NT2/D1 (cell line): ENCODE results near the gene FBXW4.

Experiments used
- DNase-seq: peaks from one replicate; pipeline ENCODE4 v3.0.0-alpha.2; 2011; ENCODE audit warnings: low read depth, low spot score
- H3K27me3 ChIP-seq: 2 replicates; pipeline ENCODE4 v1.6.0; 2011; ENCODE audit warnings: mild to moderate bottlenecking; ENCODE audit not compliant: insufficient read length, insufficient read depth
- H3K36me3 ChIP-seq: 2 replicates; pipeline ENCODE4 v1.6.1; 2011; ENCODE audit warnings: mild to moderate bottlenecking, low read length, mixed read lengths; ENCODE audit not compliant: insufficient read depth, insufficient read length
- H3K4me1 ChIP-seq: 2 replicates; pipeline ENCODE4 v1.5.1; 2011; ENCODE audit not compliant: insufficient read depth, insufficient read length
- H3K4me3 ChIP-seq: 2 replicates; pipeline ENCODE4 v1.5.1; 2011; ENCODE audit warnings: low read depth; ENCODE audit not compliant: insufficient read length
- H3K9ac ChIP-seq: 2 replicates; pipeline ENCODE4 v1.6.0; 2011; ENCODE audit warnings: low read depth; ENCODE audit not compliant: insufficient read length
- H3K9me3 ChIP-seq: 2 replicates; pipeline ENCODE4 v1.5.1; 2011; ENCODE audit warnings: mild to moderate bottlenecking, low read length; ENCODE audit not compliant: insufficient read depth
- SUZ12 ChIP-seq: IDR thresholded peaks from 2 replicates; pipeline ENCODE4 v1.6.1; 2011; ENCODE audit not compliant: insufficient read length, insufficient read depth; ENCODE audit errors: extremely low read depth
- YY1 ChIP-seq: IDR thresholded peaks from 2 replicates; pipeline ENCODE4 v1.6.1; 2011; ENCODE audit not compliant: insufficient read length, insufficient read depth
- ZNF274 ChIP-seq: IDR thresholded peaks from 2 replicates; pipeline ENCODE4 v1.6.1; 2011; ENCODE audit warnings: mild to moderate bottlenecking, low read depth, low read length

The FBXW4 gene

GRCh38 chr10:101573885-101574753, 120.9 kb downstream of the FBXW4 start:
- Histone ChIP-seq H3K9me3 (no peaks in the 10 kb centered on the region), H3K4me3 (no peak overlapping the region), H3K27me3 (peaks cover 29% of the 10 kb centered on the region), H3K4me1 (no peaks in the 10 kb centered on the region), H3K9ac (no peak overlapping the region), H3K36me3 (peaks cover 26% of the 10 kb centered on the region)
- TF ChIP-seq YY1 (no peak), ZNF274 (no peak), SUZ12 (no peak)
- DNase-seq: no peak

GRCh38 chr10:101572785-101573184, 122.2 kb downstream of the FBXW4 start:
- no peaks in the 10 kb centered on the region for H3K9me3 ChIP-seq
- no peaks in the 10 kb centered on the region for H3K4me1 ChIP-seq
- TF ChIP-seq YY1 (no peak), SUZ12 (no peak), ZNF274 (no peak)
- H3K9ac ChIP-seq: no peak overlapping the region
- H3K36me3 ChIP-seq: peaks cover 13% of the 10 kb centered on the region
- H3K4me3 ChIP-seq: no peak overlapping the region
- peaks cover 37% of the 10 kb centered on the region for H3K27me3 ChIP-seq
- DNase-seq: no peak

DNA sequence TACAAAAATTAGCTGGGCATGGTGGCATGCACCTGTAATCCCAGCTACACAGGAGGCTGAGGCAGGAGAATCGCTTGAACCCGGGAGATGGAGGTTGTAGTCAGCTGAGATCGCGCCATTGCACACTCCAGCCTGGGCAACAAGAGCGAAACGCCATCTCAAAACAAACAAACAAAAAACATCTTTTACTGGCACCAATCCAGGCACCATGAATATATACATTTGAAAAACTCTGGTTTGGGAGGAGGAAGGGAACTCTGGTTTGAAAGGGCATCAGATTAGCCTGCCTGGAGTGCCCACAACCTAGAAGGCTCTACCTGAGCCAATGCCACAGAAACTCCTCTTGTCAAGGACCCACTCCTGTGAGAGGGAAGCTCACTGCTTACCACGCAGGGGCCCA, 122.8 kb downstream of the FBXW4 start:
- Histone ChIP-seq H3K27me3 (peaks cover 43% of the 10 kb centered on the region), H3K4me3 (no peak overlapping the region), H3K9ac (no peak overlapping the region), H3K9me3 (no peaks in the 10 kb centered on the region), H3K4me1 (no peaks in the 10 kb centered on the region), H3K36me3 (peaks cover 6% of the 10 kb centered on the region)
- TF ChIP-seq ZNF274 (no peak), YY1 (no peak), SUZ12 (no peak)
- no peak for DNase-seq

DNA sequence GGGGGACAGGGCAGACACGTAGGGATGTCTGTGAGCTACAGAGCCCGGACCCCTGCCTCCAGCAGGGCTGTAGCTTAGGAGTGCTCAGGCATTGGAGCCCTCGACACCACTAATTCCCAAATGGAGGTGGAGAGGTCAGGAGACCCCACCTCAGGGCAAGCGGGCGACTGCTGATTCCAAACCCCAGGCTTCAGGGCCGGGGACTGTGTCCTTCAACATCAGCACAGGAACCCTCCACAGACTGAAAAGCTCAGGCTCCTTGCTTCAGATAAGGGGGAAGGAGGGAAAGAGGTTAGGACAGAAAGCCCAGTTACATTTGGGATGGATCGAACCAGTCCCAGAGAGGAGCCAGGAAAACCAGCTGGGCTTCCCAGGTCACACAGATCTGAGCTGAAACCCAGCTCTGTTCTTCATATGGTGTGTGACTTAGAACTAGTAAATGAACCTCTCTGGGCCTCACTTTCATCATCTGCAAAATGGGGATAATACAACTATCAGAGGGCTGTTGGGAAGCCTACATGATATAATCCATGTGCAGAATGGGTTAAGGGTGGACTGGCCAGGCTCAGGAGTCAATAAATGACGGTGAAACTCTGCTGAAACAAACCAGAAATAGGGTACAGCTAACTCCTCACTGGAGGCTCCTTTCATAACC, 123.6 kb downstream of the FBXW4 start:
- Histone ChIP-seq H3K4me3 (no peak overlapping the region), H3K36me3 (no peaks in the 10 kb centered on the region), H3K9ac (peak overlapping the region; percentile 79), H3K4me1 (no peaks in the 10 kb centered on the region), H3K9me3 (no peaks in the 10 kb centered on the region), H3K27me3 (peaks cover 44% of the 10 kb centered on the region)
- TF ChIP-seq SUZ12: no peak
- TF ChIP-seq ZNF274: no peak
- TF ChIP-seq YY1: no peak
- no peak for DNase-seq

DNA sequence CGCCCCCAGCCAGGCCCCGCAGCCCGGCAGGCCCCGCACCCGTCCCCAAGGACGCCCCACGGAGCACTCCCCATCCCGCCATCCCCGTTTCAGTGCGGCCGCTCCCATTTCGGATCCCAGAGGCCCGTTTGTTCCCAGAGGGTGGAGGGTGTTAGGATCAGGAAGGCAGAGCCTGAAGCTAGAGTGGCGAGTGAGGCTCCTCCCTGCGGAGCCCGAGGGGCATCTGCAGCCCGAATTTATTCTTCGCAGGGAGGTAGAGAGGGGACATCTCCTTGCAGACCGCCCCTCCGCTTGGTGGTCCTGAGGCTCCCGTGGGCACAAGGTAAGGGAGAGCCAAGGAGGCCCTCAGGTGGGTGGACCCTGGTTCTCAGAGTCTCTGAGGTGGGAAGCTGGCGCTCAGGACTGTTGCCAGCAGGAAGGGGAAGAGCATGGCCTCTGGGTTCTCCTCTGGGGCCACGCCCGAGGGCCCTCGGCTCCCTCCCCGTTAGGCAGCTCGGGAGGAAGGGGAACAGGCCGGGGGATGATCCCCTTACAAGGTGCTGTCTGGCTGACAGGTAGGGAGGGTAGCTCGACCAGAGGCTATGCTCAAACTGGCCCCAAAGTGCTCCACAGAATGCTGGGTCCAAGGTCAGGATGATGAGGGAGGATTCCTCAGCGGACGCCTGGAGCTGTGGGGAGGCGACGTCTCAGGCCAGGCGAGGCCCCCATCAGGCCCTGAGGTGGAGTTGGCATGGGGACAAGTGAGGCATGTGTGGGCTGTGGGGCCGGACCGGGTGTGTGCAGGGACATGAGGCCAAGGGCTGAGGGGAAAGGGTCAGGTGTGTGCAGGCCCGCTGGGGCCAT, 124.3 kb downstream of the FBXW4 start:
- Histone ChIP-seq H3K9ac (peak overlapping the region; percentile 79), H3K27me3 (peaks cover 44% of the 10 kb centered on the region), H3K9me3 (no peaks in the 10 kb centered on the region), H3K4me3 (peak overlapping the region; percentile 47), H3K4me1 (no peaks in the 10 kb centered on the region), H3K36me3 (no peaks in the 10 kb centered on the region)
- no peak for TF ChIP-seq YY1
- TF ChIP-seq SUZ12: no peak
- no peak for TF ChIP-seq ZNF274
- DNase-seq: no peak

GRCh38 chr10:101569622-101570427, 125.1 kb downstream of the FBXW4 start:
- no peak for DNase-seq
- peaks cover 44% of the 10 kb centered on the region for H3K27me3 ChIP-seq

More at GRCh38 chr10:101569622-101570427, 125.1 kb downstream of the FBXW4 start:
- peak overlapping the region; percentile 65 for H3K4me3 ChIP-seq
- H3K36me3 ChIP-seq: no peaks in the 10 kb centered on the region
- no peaks in the 10 kb centered on the region for H3K9me3 ChIP-seq
- TF ChIP-seq ZNF274 (no peak), SUZ12 (no peak)
- peak overlapping the region; percentile 64 for H3K9ac ChIP-seq
- no peaks in the 10 kb centered on the region for H3K4me1 ChIP-seq
